ENCODE results near the gene ELK4. TPM values are rescaled to one million over a fixed set of nuclear protein-coding genes. Genes with fewer than 3 reads are reported as not detected.

Gene ELK4
- total and polyA plus RNA-seq, 2 of the 8 experiments (the other 6 are each of a cell fraction or from before 2014, with no cell fraction given): 2.9 to 26.3 TPM

- FAIRE-seq (no peak), DNase-seq (ENCODE audit: low read depth in 1 of 2, low spot score in 2 of 2) (peak; percentile 38 to 79)
- Histone ChIP-seq H3K79me2 (ENCODE audit: control insufficient read depth in 1 of 2, insufficient read depth in 2 of 2, low read length in 2 of 2) (peaks cover 12 to 44% of the 10 kb centered on the region in 2 experiments), H2AK5ac (ENCODE audit: low read depth, low read length) (no peak overlapping the region), H3K27ac (ENCODE audit: low read depth, low read length) (peak overlapping the region; percentile 93), H3K56ac (replicated peaks; ENCODE audit: insufficient read length, low read depth, low read length) (peak overlapping the region; percentile 75), H3K36me3 (ENCODE audit: control insufficient read depth in 2 of 4, insufficient read depth in 4 of 4, low read length in 3 of 4) (no peaks in the 10 kb centered on the region), H2BK20ac (ENCODE audit: low read length) (no peak overlapping the region), H3K23ac (ENCODE audit: insufficient read length) (no peak overlapping the region), H3K14ac (ENCODE audit: insufficient read length) (no peak overlapping the region), H2AFZ (ENCODE audit: low read length) (no peak overlapping the region), H2BK12ac (ENCODE audit: low read depth, low read length) (peak overlapping the region; percentile 84; the same call in 1 of the 2 replicates), H3K4me1 (replicated peaks in 1 of 4; ENCODE audit: control insufficient read depth in 3 of 4, insufficient read depth in 4 of 4, low read length in 3 of 4) (no peaks in the 10 kb centered on the region; a peak in 2 of 7 replicates), H4K20me1 (replicated peaks in 1 of 2; ENCODE audit: control insufficient read depth in 1 of 2, insufficient read depth in 2 of 2, low read length in 2 of 2) (peaks cover 0 to 1% of the 10 kb centered on the region in 2 experiments), H3K4ac (replicated peaks; ENCODE audit: insufficient read length, low read depth, low read length) (no peak overlapping the region), H4K91ac (replicated peaks; ENCODE audit: insufficient read length, low read length) (peak overlapping the region; percentile 71), H3K23me2 (ENCODE audit: low read depth, low read length) (peaks cover 3% of the 10 kb centered on the region; the same call in 1 of the 2 replicates), H4K5ac (ENCODE audit: insufficient read length, low read depth, low read length) (peak overlapping the region; percentile 95), H4K8ac (ENCODE audit: extremely low read depth, insufficient read depth, low read length) (peak overlapping the region; percentile 98; the same call in 1 of the 2 replicates), H2BK5ac (ENCODE audit: low read depth, low read length) (peak overlapping the region; percentile 88), H3K18ac (ENCODE audit: extremely low read depth, low read length) (peak overlapping the region; percentile 89), H3K27me3 (replicated peaks in 1 of 4; ENCODE audit: control insufficient read depth in 3 of 4, extremely low read depth in 1 of 4, insufficient read depth in 3 of 4, low read length in 3 of 4) (no peaks in the 10 kb centered on the region), H3K79me1 (ENCODE audit: low read depth, low read length) (peaks cover 1% of the 10 kb centered on the region; the same call in 1 of the 2 replicates), H3K4me3 (ENCODE audit: extremely low read depth in 1 of 4, insufficient read depth in 2 of 4, low read depth in 3 of 4, low read length in 4 of 4) (peak overlapping the region; percentile 72 to 90 (median 78)), H2BK120ac (replicated peaks; ENCODE audit: low read depth, low read length) (no peak overlapping the region), H3K9ac (replicated peaks in 1 of 4; ENCODE audit: extremely low read depth in 1 of 4, low read depth in 3 of 4, low read length in 3 of 4) (peak overlapping the region; percentile 87 to 95 (median 92)), H3K4me2 (ENCODE audit: insufficient read depth in 1 of 2, low read depth in 2 of 2, low read length in 2 of 2) (peak overlapping the region; percentile 58 to 86), H2BK15ac (ENCODE audit: low read length) (no peak overlapping the region), H3K9me3 (ENCODE audit: insufficient read depth in 2 of 2, low read depth in 1 of 2, low read length in 1 of 2) (no peaks in the 10 kb centered on the region)
- WGBS, 2 experiments (ENCODE audit: extremely low coverage in 1 of 2, insufficient coverage in 1 of 2, insufficient read length in 1 of 2, insufficient replicate concordance in 2 of 2, low coverage in 1 of 2, low lambda C conversion rate in 2 of 2, missing lambda C conversion rate in 1 of 2): 1% methylated on average over 43 of the region's 81 CpGs; no CpG with 5 or more reads in 1 of the 2 experiments
- ChIA-PET POLR2A (ENCODE audit: partially characterized antibody) (interaction anchor here (0.7 to 3.5 kb wide), 28 partner anchors 9 to 135 kb away, joined by 3 to 28 read pairs (median 5); partner anchors contain the start of gene SLC45A3), CTCF (ENCODE audit: partially characterized antibody) (interaction anchor here (0.6 to 19.2 kb wide), 14 partner anchors 9 to 277 kb away, joined by 3 to 282 read pairs (median 5); no protein-coding TSS in a partner anchor)
- no peak for TF ChIP-seq BCL11A (IDR thresholded peaks at IDR 0.05; ENCODE audit: low read depth in 2 of 2, low read length in 2 of 2)
- TF ChIP-seq TAF1 (IDR thresholded peaks at IDR 0.05; ENCODE audit: low read depth, low read length): peak; percentile 77
- TF ChIP-seq MAFK (IDR thresholded peaks at IDR 0.05; ENCODE audit: low read depth, low read length): no peak
- TF ChIP-seq EGR1 (IDR thresholded peaks at IDR 0.05; ENCODE audit: borderline replicate concordance, low read depth, low read length): 0 out of 2 replicates have a peak, but pooled peaks have one; percentile 9
- TF ChIP-seq, protein P1, sequence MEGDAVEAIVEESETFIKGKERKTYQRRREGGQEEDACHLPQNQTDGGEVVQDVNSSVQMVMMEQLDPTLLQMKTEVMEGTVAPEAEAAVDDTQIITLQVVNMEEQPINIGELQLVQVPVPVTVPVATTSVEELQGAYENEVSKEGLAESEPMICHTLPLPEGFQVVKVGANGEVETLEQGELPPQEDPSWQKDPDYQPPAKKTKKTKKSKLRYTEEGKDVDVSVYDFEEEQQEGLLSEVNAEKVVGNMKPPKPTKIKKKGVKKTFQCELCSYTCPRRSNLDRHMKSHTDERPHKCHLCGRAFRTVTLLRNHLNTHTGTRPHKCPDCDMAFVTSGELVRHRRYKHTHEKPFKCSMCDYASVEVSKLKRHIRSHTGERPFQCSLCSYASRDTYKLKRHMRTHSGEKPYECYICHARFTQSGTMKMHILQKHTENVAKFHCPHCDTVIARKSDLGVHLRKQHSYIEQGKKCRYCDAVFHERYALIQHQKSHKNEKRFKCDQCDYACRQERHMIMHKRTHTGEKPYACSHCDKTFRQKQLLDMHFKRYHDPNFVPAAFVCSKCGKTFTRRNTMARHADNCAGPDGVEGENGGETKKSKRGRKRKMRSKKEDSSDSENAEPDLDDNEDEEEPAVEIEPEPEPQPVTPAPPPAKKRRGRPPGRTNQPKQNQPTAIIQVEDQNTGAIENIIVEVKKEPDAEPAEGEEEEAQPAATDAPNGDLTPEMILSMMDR (IDR thresholded peaks at IDR 0.05; ENCODE audit: control extremely low read depth in 1 of 3, insufficient read depth in 1 of 3, low read depth in 1 of 3, low read length in 3 of 3): no peak
- TF ChIP-seq RAD21 (IDR thresholded peaks at IDR 0.05 in 1 of 2, conservative IDR thresholded peaks at IDR 0.05 in 1 of 2; ENCODE audit: low read depth in 2 of 2, low read length in 2 of 2): no peak
- no peak for TF ChIP-seq BRCA1 (IDR thresholded peaks at IDR 0.05; ENCODE audit: low read depth, low read length)
- no peak for TF ChIP-seq TEAD4 (IDR thresholded peaks at IDR 0.05; ENCODE audit: low read depth, low read length)
These were observed 622 bp downstream of the ELK4 start for GRCh38 chr1:205631010-205631767.
